Pancreas (tissue), 10 donors: ENCODE measurements around the gene HHATL. TPM values are rescaled to one million over a fixed set of nuclear protein-coding genes. Genes with fewer than 3 reads are reported as not detected.

Experiments used
- ATAC-seq, 4 donors: fragments of 200-7000 bp; cut with Tn5 transposase; one replicate each; pipeline versions ENCODE4 v1.8.0 to v1.9.1; 2020; ENCODE audit warnings: mild to moderate bottlenecking in 4 of 4, moderate library complexity in 4 of 4
- DNase-seq, 6 donors: peaks; one replicate each; pipeline ENCODE4 v3.0.0-alpha.2; 2020
- FAIRE-seq: peaks from 2 replicates; lab custom pipeline; 2012; peaks lifted over from hg19 to GRCh38; lab: Jason Lieb, UNC
- H3K27ac ChIP-seq, 4 donors: fragments of 200-600 bp; sonication (generic); 1 replicate in 3 of 4; 2 replicates in 1 of 4; pipeline versions ENCODE4 v1.5.0 to v1.8.0; 2020
- H3K27me3 ChIP-seq, 4 donors: fragments of 200-600 bp; one replicate each; pipeline ENCODE4 v1.8.0; 2021
- H3K36me3 ChIP-seq, 3 donors: fragments of 200-600 bp; sonication (generic) in 1 of 3; one replicate each; pipeline versions ENCODE4 v1.5.0 to v1.8.0; 2020 to 2021
- H3K4me1 ChIP-seq, 3 donors: fragments of 200-600 bp; one replicate each; pipeline ENCODE4 v1.8.0; 2021
- H3K4me3 ChIP-seq, 4 donors: fragments of 200-600 bp; sonication (generic) in 2 of 4; one replicate each; pipeline versions ENCODE4 v1.5.0 to v1.8.0; 2020 to 2021
- H3K9me3 ChIP-seq, 4 donors: fragments of 200-600 bp; one replicate each; pipeline ENCODE4 v1.8.0; 2021
- CTCF ChIP-seq, 4 donors: fragments of 200-600 bp; sonication (generic) in 3 of 4; IDR thresholded peaks; one replicate each; pipeline versions ENCODE4 v1.5.0 to v1.8.0; 2021; ENCODE audit warnings: antibody characterized with exemption in 4 of 4
- WGBS, 2 donors: extraction: QIAGEN DNeasy Blood & Tissue Kit; methylation state at CpG; one replicate each; pipeline ENCODE4 v1.1.7; 2013; 5-methylcytosine and 5-hydroxymethylcytosine counted together
- intact Hi-C, 3 donors: fragments of 100-400 bp; cut with DNase I; formaldehyde crosslinking; loops; one replicate each; pipeline versions ENCODE4 v1.11.1 to v1.14.2; 2022
- polyA plus RNA-seq, 2 donors: library from polyadenylated mRNA; stranded (reverse); fragments of 200-250 nt; gene quantifications; one replicate each; pipeline ENCODE4 v1.2.3, GENCODE V29; 2013
- total RNA-seq, 6 donors: library from RNA; stranded (reverse); fragmentation: NEBNext Ultra II Directional in 4 of 6; extraction: Animal tissue kit (Norgen Biotek cat#: 25700) in 4 of 6; gene quantifications; one replicate each; pipeline versions ENCODE4 v1.2.1 to v1.2.4, GENCODE V29; 2021 to 2023
- donor health status: healthy with polysubstance abuse.
- donor health status: DM: no; HTN: no; CAD: no; lungs with moderate emphysema.
- donor health status: DM: no; HTN: no; CAD: no.
- donor health status: control.
- donor health status: control.
- donor health status: Bipolar disorder and iron deficiency.
- donor health status: DM: yes; HTN: yes; CAD: no.
- donor health status: DM: no; HTN: no; CAD: no.
- donor health status: DM: no; HTN: no; CAD: no.
- donor health status: DM: yes; HTN: yes; CAD: no.

Gene HHATL
- total and polyA plus RNA-seq, 8 donors = 0.42 to 17.8 (median 2.4) TPM; not detected in 1

GRCh38 chr3:42692667-42693529 is 9.7 kb downstream of the HHATL start:
- Histone ChIP-seq H3K27me3 (no peaks in the 10 kb centered on the region), H3K4me3 (no peak overlapping the region), H3K9me3 (no peaks in the 10 kb centered on the region), H3K4me1 (no peaks in the 10 kb centered on the region), H3K36me3 (no peaks in the 10 kb centered on the region), H3K27ac (no peak overlapping the region)
- ATAC-seq (no peak), DNase-seq (no peak), FAIRE-seq (no peak)
- 74 to 83% methylated on average over 17 of the region's 17 CpGs for WGBS, 2 donors
- intact Hi-C loops = no loop called here
- no peak for TF ChIP-seq CTCF (IDR thresholded peaks at IDR 0.05)

- FAIRE-seq = no peak
- H3K36me3 ChIP-seq = no peaks in the 10 kb centered on the region
- H3K4me1 ChIP-seq = no peaks in the 10 kb centered on the region
- intact Hi-C loops = no loop called here
- no peak overlapping the region for H3K4me3 ChIP-seq
- no peak for TF ChIP-seq CTCF (IDR thresholded peaks at IDR 0.05)
- H3K27ac ChIP-seq = no peak overlapping the region
- DNase-seq = no peak
- no peak for ATAC-seq
- no peaks in the 10 kb centered on the region for H3K9me3 ChIP-seq
- no peaks in the 10 kb centered on the region for H3K27me3 ChIP-seq
- WGBS, 2 donors = 60 to 71% methylated on average over 13 of the region's 13 CpGs
Observed at GRCh38 chr3:42691816-42692666, 10.6 kb downstream of the HHATL start.

- Histone ChIP-seq H3K27me3 (no peaks in the 10 kb centered on the region), H3K36me3 (no peaks in the 10 kb centered on the region), H3K9me3 (no peaks in the 10 kb centered on the region), H3K4me3 (no peak overlapping the region), H3K27ac (no peak overlapping the region), H3K4me1 (no peaks in the 10 kb centered on the region)
- no peak for ATAC-seq
- TF ChIP-seq CTCF (IDR thresholded peaks at IDR 0.05) = no peak
- intact Hi-C loops = no loop called here
- WGBS, 2 donors = 67 to 71% methylated on average over 10 of the region's 10 CpGs
- no peak for FAIRE-seq
- peak in 1 of 6 donors; percentile 31 for DNase-seq
Observed at GRCh38 chr3:42690766-42691680, 11.6 kb downstream of the HHATL start.

GRCh38 chr3:42690191-42690590 is 12.4 kb downstream of the HHATL start:
- intact Hi-C loops = no loop called here
- Histone ChIP-seq H3K36me3 (no peaks in the 10 kb centered on the region), H3K4me3 (no peak overlapping the region), H3K27me3 (no peaks in the 10 kb centered on the region), H3K9me3 (no peaks in the 10 kb centered on the region), H3K27ac (no peak overlapping the region), H3K4me1 (no peaks in the 10 kb centered on the region)
- no peak for TF ChIP-seq CTCF (IDR thresholded peaks at IDR 0.05)
- peak in 1 of 6 donors; percentile 7 for DNase-seq
- no peak for ATAC-seq
- WGBS, 2 donors = 55 to 74% methylated on average over 7 of the region's 7 CpGs
- no peak for FAIRE-seq
